Measurements from ENCODE around the gene NABP1.
A peak's percentile ranks its signal among the peaks of the same experiment; 100 is the strongest.

NABP1 gene

DNA sequence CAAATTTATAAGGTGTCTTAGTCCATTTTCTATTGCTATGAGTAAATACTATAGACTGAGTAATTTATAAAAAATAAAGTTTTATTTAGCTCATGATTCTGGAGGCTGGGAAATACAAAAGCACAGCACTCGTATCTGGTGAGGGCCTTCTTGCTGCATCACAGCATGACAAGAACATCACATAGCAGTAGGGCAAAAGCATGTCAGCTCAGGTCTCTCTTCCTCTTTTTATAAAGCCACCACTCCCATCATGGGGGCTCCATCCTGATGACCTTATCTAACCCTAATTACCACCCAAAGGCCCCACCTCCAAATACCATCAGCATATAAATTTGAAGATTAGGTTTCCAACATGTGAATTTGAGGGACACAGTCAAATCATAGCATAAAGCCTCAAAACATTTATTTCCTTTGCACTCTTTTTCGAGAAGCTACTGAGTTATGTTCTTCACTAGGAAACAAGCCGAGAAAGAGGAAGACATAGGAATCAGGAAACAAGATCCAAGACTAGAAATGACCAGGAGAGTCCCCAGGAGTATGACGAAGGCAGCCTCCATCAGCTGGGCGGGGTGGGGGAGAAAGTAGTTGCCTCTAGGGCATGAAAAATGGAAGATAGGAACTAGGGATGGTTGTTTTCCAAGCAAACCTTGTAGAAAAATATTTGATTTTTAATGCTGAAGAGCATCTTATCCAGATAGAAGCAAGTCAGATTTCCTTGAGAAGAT lies 24.1 kb upstream of the NABP1 start:
- POLR2A ChIA-PET = no interaction called here
- no peak for DNase-seq (ENCODE audit: low read depth, low spot score)
- no peak overlapping the region for H3K4me3 ChIP-seq (ENCODE audit: low read depth, low read length)
- TF ChIP-seq, protein P1, sequence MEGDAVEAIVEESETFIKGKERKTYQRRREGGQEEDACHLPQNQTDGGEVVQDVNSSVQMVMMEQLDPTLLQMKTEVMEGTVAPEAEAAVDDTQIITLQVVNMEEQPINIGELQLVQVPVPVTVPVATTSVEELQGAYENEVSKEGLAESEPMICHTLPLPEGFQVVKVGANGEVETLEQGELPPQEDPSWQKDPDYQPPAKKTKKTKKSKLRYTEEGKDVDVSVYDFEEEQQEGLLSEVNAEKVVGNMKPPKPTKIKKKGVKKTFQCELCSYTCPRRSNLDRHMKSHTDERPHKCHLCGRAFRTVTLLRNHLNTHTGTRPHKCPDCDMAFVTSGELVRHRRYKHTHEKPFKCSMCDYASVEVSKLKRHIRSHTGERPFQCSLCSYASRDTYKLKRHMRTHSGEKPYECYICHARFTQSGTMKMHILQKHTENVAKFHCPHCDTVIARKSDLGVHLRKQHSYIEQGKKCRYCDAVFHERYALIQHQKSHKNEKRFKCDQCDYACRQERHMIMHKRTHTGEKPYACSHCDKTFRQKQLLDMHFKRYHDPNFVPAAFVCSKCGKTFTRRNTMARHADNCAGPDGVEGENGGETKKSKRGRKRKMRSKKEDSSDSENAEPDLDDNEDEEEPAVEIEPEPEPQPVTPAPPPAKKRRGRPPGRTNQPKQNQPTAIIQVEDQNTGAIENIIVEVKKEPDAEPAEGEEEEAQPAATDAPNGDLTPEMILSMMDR (IDR thresholded peaks at IDR 0.05; ENCODE audit: insufficient read depth, low read length, missing control alignments) = no peak
- CTCF ChIA-PET = interaction anchor here (0.7 to 2.0 kb wide), 4 partner anchors 13 to 88 kb away, joined by 3 to 5 read pairs (median 4); no protein-coding TSS in a partner anchor

DNA sequence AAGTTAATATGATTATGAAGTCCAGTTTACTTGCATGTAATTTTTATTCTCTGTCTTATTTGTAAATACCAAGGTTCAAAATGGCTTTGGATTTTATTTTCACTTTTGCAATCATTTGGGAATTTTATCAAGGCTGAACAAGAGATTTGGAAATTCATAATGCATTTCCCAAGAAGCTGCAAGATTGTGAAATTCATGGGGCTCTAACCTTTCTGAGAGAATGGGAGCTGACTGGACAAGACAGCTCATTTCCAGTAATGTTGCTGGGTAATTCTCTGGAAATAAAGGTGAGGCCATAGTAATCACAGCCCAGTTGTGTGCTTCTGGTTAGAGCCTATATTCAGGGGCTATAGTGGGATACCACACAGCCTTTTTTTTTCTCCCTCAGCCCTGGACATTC lies 21.5 kb upstream of the NABP1 start:
- H3K4me3 ChIP-seq (ENCODE audit: low read depth, low read length) = no peak overlapping the region
- ChIA-PET POLR2A (interaction anchor here (1.1 kb wide), 1 partner anchor 22 kb away, joined by 3 read pairs; the partner anchor contains the start of gene NABP1), CTCF (interaction anchor here (1.0 kb wide), 1 partner anchor 102 kb away, joined by 3 read pairs; no protein-coding TSS in a partner anchor)
- TF ChIP-seq, protein P1 (IDR thresholded peaks at IDR 0.05; ENCODE audit: insufficient read depth, low read length, missing control alignments) = no peak
- DNase-seq (ENCODE audit: low read depth, low spot score) = peak; percentile 62

DNA sequence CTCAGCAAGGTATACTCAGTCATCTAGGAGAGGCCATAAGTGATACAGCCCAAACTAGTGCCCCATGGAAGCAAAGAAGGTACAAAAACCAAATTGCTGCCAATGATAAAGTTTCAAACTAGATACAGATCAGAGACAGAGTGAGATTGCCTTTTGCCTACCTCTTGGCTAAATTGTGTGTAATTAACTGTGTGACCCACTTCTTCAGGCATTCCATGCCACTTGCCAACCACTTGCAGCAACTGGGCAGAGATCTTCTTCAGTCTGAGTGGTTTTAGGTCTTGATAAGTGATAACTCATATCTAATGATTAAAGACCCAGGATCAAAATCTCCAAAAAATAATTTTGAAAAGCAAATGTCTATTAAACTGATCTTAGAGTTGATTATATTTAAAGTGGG lies 21.1 kb upstream of the NABP1 start:
- POLR2A ChIA-PET = no interaction called here
- CTCF ChIA-PET = interaction anchor here (1.0 kb wide), 1 partner anchor 102 kb away, joined by 3 read pairs; no protein-coding TSS in a partner anchor
- TF ChIP-seq, protein P1 (IDR thresholded peaks at IDR 0.05; ENCODE audit: insufficient read depth, low read length, missing control alignments) = no peak
- no peak for DNase-seq (ENCODE audit: low read depth, low spot score)
- no peak overlapping the region for H3K4me3 ChIP-seq (ENCODE audit: low read depth, low read length)

DNA sequence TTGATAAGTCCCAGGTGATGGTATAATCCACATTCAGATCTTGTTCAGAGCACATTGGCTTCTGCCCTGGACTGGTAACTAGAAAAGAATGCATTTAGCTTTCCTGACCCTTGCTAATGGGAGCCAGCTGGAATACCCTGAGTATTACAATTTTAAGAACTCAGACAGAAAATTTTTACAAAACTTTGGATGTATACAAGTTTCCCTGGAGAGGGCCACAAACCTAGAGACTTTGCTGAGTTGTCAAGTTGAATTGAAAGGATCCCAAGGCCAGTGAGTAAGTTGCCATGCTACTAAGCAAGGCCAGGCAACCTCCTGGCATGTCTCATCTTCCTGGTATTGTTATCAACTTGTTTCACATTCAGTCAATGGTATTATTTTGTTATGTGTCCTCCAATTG lies 20.0 kb upstream of the NABP1 start:
- ChIA-PET POLR2A (interaction anchor here (1.1 kb wide), 1 partner anchor 20 kb away, joined by 4 read pairs; the partner anchor contains the start of gene NABP1), CTCF (interaction anchor here (0.7 to 0.9 kb wide), 2 partner anchors 9 to 17 kb away, joined by 3 read pairs; no protein-coding TSS in a partner anchor)
- H3K4me3 ChIP-seq (ENCODE audit: low read depth, low read length) = no peak overlapping the region
- DNase-seq (ENCODE audit: low read depth, low spot score) = no peak
- TF ChIP-seq, protein P1 (IDR thresholded peaks at IDR 0.05; ENCODE audit: insufficient read depth, low read length, missing control alignments) = no peak

DNA sequence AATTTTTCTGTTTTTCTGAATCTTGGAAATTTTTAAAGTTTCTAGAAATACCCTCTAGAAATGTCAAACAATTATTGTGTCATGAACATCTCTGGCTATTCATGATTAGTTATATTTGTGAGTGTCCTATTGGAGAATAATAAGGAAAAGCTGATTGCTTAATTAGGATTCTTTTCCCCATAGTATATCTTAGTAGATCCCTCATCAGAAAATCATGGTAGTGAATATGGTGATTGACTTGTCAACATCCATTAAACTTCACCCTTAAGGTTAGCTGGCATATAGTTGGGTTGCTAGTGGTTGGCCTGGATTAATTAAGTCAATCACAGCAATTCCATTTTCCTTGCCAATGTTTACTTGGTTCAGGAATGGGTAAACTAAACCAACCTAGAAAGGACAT lies 18.7 kb upstream of the NABP1 start:
- no peak overlapping the region for H3K4me3 ChIP-seq (ENCODE audit: low read depth, low read length)
- no peak for DNase-seq (ENCODE audit: low read depth, low spot score)
- CTCF ChIA-PET = interaction anchor here (1.0 to 1.1 kb wide), 3 partner anchors 11 to 23 kb away, joined by 3 read pairs; no protein-coding TSS in a partner anchor
- TF ChIP-seq, protein P1 (IDR thresholded peaks at IDR 0.05; ENCODE audit: insufficient read depth, low read length, missing control alignments) = no peak
- POLR2A ChIA-PET = no interaction called here

DNA sequence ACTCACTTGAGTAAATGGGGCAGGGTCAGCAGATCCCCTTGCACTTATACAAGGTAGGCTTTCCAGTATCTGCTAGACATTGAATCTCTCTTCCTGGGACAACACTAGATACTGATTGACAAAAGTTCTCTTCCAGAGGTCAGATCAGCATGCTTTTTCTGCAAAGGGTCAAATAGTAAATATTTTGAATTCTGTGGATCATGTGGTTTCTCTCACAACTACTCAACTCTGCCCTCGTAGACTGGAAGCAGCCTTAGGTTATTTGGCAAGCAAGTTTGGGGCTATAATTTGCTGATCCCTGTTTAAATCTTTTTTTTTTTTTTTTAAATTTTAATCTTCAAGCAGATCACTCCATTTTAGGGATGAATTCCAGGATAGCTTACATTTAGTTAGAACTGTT lies 17.4 kb upstream of the NABP1 start:
- TF ChIP-seq, protein P1 (IDR thresholded peaks at IDR 0.05; ENCODE audit: insufficient read depth, low read length, missing control alignments) = no peak
- no peak overlapping the region for H3K4me3 ChIP-seq (ENCODE audit: low read depth, low read length)
- CTCF ChIA-PET = interaction anchor here (0.8 to 1.6 kb wide), 3 partner anchors 31 to 94 kb away, joined by 3 read pairs; no protein-coding TSS in a partner anchor
- DNase-seq (ENCODE audit: low read depth, low spot score) = no peak
- POLR2A ChIA-PET = interaction anchor here (1.7 kb wide), 1 partner anchor 17 kb away, joined by 9 read pairs; the partner anchor contains the start of gene NABP1
